IMR-90 (cell line): ENCODE results near the gene AKAP5. TPM values are rescaled to one million over a fixed set of nuclear protein-coding genes. Genes with fewer than 3 reads are reported as not detected.

Source experiments
- ATAC-seq: fragments of 200-7000 bp; cut with Tn5 transposase; 2 replicates; pipeline ENCODE4 v1.9.1; 2020; ENCODE audit warnings: low read depth, mild to moderate bottlenecking, moderate library complexity
- BruUV-seq: library from RNA; stranded (reverse); fragments of 400-500 nt; replicated peaks from 2 replicates; lab custom pipeline; 2021; lab: Mats Ljungman, UMichigan
- CTCF ChIA-PET: fragments of 300-600 bp; formaldehyde crosslinking; extraction: SDS; loops from one replicate; lab custom pipeline; 2021; ENCODE audit warnings: antibody characterized with exemption; lab: Yijun Ruan, JAX
- POLR2A ChIA-PET: fragments of 300-600 bp; sonication (Branson Sonifier 250); formaldehyde crosslinking; loops from one replicate; lab custom pipeline; 2022; ENCODE audit warnings: antibody characterized with exemption; ENCODE audit not compliant: unreplicated experiment; lab: Charles Lee
- DNase-seq: peaks from one replicate; pipeline ENCODE4 v3.0.0; 2013
- H2AFZ ChIP-seq: replicated peaks from 2 replicates; pipeline ENCODE3; 2013; ENCODE audit warnings: low read length, mild to moderate bottlenecking; ENCODE audit not compliant: poor library complexity
- H2AK5ac ChIP-seq: 2 replicates; pipeline ENCODE4 v1.6.1; 2013; ENCODE audit warnings: low read depth, low read length, inconsistent platforms
- H2AK9ac ChIP-seq: replicated peaks from 2 replicates; pipeline ENCODE3; 2013; ENCODE audit warnings: mild to moderate bottlenecking, low read depth, low read length, moderate library complexity; ENCODE audit not compliant: poor library complexity
- H2BK120ac ChIP-seq: 2 replicates; pipeline ENCODE4 v1.6.1; 2013; ENCODE audit warnings: low read depth, low read length, inconsistent platforms
- H2BK15ac ChIP-seq: 3 replicates; pipeline ENCODE4 v1.6.1; 2013; ENCODE audit warnings: low read depth, low read length, inconsistent platforms
- H2BK20ac ChIP-seq: 2 replicates; pipeline ENCODE4 v1.6.1; 2013; ENCODE audit warnings: low read depth, mild to moderate bottlenecking, inconsistent platforms, low read length, moderate library complexity
- H2BK5ac ChIP-seq: 2 replicates; pipeline ENCODE4 v1.6.1; 2013; ENCODE audit warnings: mild to moderate bottlenecking, low read depth, low read length, inconsistent platforms; ENCODE audit not compliant: poor library complexity, severe bottlenecking
- H3K14ac ChIP-seq: replicated peaks from 2 replicates; pipeline ENCODE4 v1.6.1; 2013; ENCODE audit warnings: low read depth, low read length, inconsistent platforms
- H3K18ac ChIP-seq: 2 replicates; pipeline ENCODE4 v1.6.1; 2013; ENCODE audit warnings: low read depth, low read length, control low read depth
- H3K23ac ChIP-seq: 2 replicates; pipeline ENCODE4 v1.6.1; 2013; ENCODE audit warnings: low read depth, low read length, inconsistent platforms
- H3K27ac ChIP-seq: 2 replicates; pipeline ENCODE4 v1.5.1; 2013; ENCODE audit warnings: mild to moderate bottlenecking, control low read depth, low read length; ENCODE audit not compliant: insufficient read depth
- H3K27me3 ChIP-seq: 2 replicates; pipeline ENCODE4 v1.6.1; 2013; ENCODE audit warnings: low read length; ENCODE audit not compliant: control insufficient read depth, insufficient read depth
- H3K36me3 ChIP-seq: 2 replicates; pipeline ENCODE4 v1.6.1; 2013; ENCODE audit warnings: low read length, mixed read lengths; ENCODE audit not compliant: control insufficient read depth, insufficient read depth
- H3K4ac ChIP-seq: 2 replicates; pipeline ENCODE4 v1.6.1; 2013; ENCODE audit warnings: low read depth, low read length, inconsistent platforms
- H3K4me1 ChIP-seq: 2 replicates; pipeline ENCODE4 v1.6.1; 2013; ENCODE audit warnings: low read length, mixed read lengths; ENCODE audit not compliant: control insufficient read depth, insufficient read depth
- H3K4me2 ChIP-seq: 2 replicates; pipeline ENCODE4 v1.6.1; 2013; ENCODE audit warnings: low read depth, mild to moderate bottlenecking, control low read depth, low read length, moderate library complexity
- H3K4me3 ChIP-seq: 2 replicates; pipeline ENCODE4 v1.5.1; 2013; ENCODE audit warnings: low read depth, mild to moderate bottlenecking, control low read depth, low read length, moderate library complexity; ENCODE audit not compliant: insufficient read depth
- H3K56ac ChIP-seq: 2 replicates; pipeline ENCODE4 v1.6.1; 2013; ENCODE audit warnings: low read length, inconsistent platforms; ENCODE audit not compliant: insufficient read depth; ENCODE audit errors: extremely low read depth
- H3K79me1 ChIP-seq, 2 experiments: 2 replicates each; pipeline ENCODE4 v1.6.1; 2013; ENCODE audit warnings: low read length in 2 of 2, inconsistent platforms in 1 of 2, low read depth in 1 of 2
- H3K9ac ChIP-seq: 2 replicates; pipeline ENCODE4 v1.6.1; 2013; ENCODE audit warnings: low read depth, low read length, control low read depth
- H3K9me1 ChIP-seq: 2 replicates; pipeline ENCODE4 v1.6.1; 2013; ENCODE audit warnings: low read length, inconsistent platforms; ENCODE audit not compliant: insufficient read depth
- H3K9me3 ChIP-seq: 2 replicates; pipeline ENCODE4 v1.6.1; 2013; ENCODE audit warnings: low read length; ENCODE audit not compliant: control insufficient read depth, insufficient read depth
- H4K20me1 ChIP-seq: 2 replicates; pipeline ENCODE4 v1.6.1; 2013; ENCODE audit warnings: low read length, inconsistent platforms; ENCODE audit not compliant: insufficient read depth
- H4K5ac ChIP-seq: 2 replicates; pipeline ENCODE4 v1.6.1; 2013; ENCODE audit warnings: mild to moderate bottlenecking, low read depth, low read length, control low read depth
- H4K8ac ChIP-seq, 2 experiments: 2 replicates each; pipeline ENCODE4 v1.6.1; 2013; ENCODE audit warnings: low read depth in 2 of 2, low read length in 2 of 2, control low read depth in 1 of 2, inconsistent platforms in 1 of 2
- H4K91ac ChIP-seq: 2 replicates; pipeline ENCODE4 v1.6.1; 2013; ENCODE audit warnings: low read depth, low read length, inconsistent platforms; ENCODE audit not compliant: insufficient read depth
- CEBPB ChIP-seq: IDR thresholded peaks from 2 replicates; pipeline ENCODE4 v1.6.1; 2012; ENCODE audit warnings: low read depth, low read length, improper control_type of control experiment
- CHD1 ChIP-seq: IDR thresholded peaks from 2 replicates; pipeline ENCODE4 v1.6.1; 2012; ENCODE audit warnings: low read depth, low read length, improper control_type of control experiment
- FOS ChIP-seq: fragments of 150-350 bp; IDR thresholded peaks from 2 replicates; pipeline ENCODE4 v1.6.1; 2016; ENCODE audit warnings: low read depth, low read length
- MAFK ChIP-seq: IDR thresholded peaks from 2 replicates; pipeline ENCODE4 v1.6.1; 2012; ENCODE audit warnings: low read depth, low read length, improper control_type of control experiment
- MAZ ChIP-seq: IDR thresholded peaks from 2 replicates; pipeline ENCODE4 v1.6.1; 2012; ENCODE audit warnings: low read depth, mild to moderate bottlenecking, low read length, improper control_type of control experiment, moderate library complexity, borderline replicate concordance
- MXI1 ChIP-seq: IDR thresholded peaks from 2 replicates; pipeline ENCODE4 v1.6.1; 2012; ENCODE audit warnings: low read depth, mild to moderate bottlenecking, low read length, moderate library complexity, borderline replicate concordance
- NFE2L2 ChIP-seq: fragments of 150-350 bp; IDR thresholded peaks from 2 replicates; pipeline ENCODE4 v1.6.1; 2016; ENCODE audit warnings: low read depth, mild to moderate bottlenecking, low read length
- POLR2A ChIP-seq: IDR thresholded peaks from 2 replicates; pipeline ENCODE4 v1.6.1; 2012; ENCODE audit warnings: mild to moderate bottlenecking, low read depth, low read length
- RAD21 ChIP-seq: IDR thresholded peaks from 2 replicates; pipeline ENCODE4 v1.6.1; 2012; ENCODE audit warnings: low read length, improper control_type of control experiment
- RFX5 ChIP-seq: IDR thresholded peaks from 2 replicates; pipeline ENCODE4 v1.8.0; 2012; ENCODE audit warnings: low read depth, mild to moderate bottlenecking, low read length, moderate library complexity
- WGBS, 2 experiments: methylation state at CpG; one replicate each; pipeline versions ENCODE4 v1.1.5 to v1.1.7; 2013; ENCODE audit warnings: missing lambda C conversion rate in 2 of 2; ENCODE audit not compliant: insufficient read length in 1 of 2; ENCODE audit errors: extremely low coverage in 2 of 2; 5-methylcytosine and 5-hydroxymethylcytosine counted together
- dilution Hi-C: fragments of 300-500 bp; cut with HindIII; formaldehyde crosslinking; loops from one replicate; pipeline ENCODE4 v1.14.3; 2018; ENCODE audit warnings: low sequenced_read_pairs; ENCODE audit not compliant: unreplicated experiment
- in situ Hi-C: fragments of 300-500 bp; cut with MboI; formaldehyde crosslinking; loops from 3 replicates; pipeline ENCODE4 v1.14.3; 2019; ENCODE audit warnings: low sequenced_read_pairs, inconsistent platforms, mixed read lengths
- intact Hi-C: fragments of 100-400 bp; cut with micrococcal nuclease; formaldehyde crosslinking; loops from 2 replicates; pipeline ENCODE4 v1.10.0; 2022
- polyA plus RNA-seq, 3 experiments: library from polyadenylated mRNA; depleted of rRNA; stranded (reverse); fragments of >200 nt; gene quantifications; 2 replicates each; pipeline ENCODE4 v1.2.3, GENCODE V29; 2012; ENCODE audit warnings: low replicate concordance in 1 of 3
- total RNA-seq: library from RNA; depleted of rRNA; stranded (reverse); fragments of >200 nt; gene quantifications from 2 replicates; pipeline ENCODE4 v1.2.3, GENCODE V29; 2012
- TF ChIP-seq, protein P1 (sequence below): fragments of 150-350 bp; IDR thresholded peaks from 2 replicates; pipeline ENCODE4 v1.6.1; 2017; ENCODE audit warnings: mild to moderate bottlenecking, antibody characterized with exemption, low read length, low read depth

The AKAP5 gene
- total and polyA plus RNA-seq, 2 of the 4 experiments (the other 2 are of a cell fraction) = 0.21 to 0.72 TPM

DNA sequence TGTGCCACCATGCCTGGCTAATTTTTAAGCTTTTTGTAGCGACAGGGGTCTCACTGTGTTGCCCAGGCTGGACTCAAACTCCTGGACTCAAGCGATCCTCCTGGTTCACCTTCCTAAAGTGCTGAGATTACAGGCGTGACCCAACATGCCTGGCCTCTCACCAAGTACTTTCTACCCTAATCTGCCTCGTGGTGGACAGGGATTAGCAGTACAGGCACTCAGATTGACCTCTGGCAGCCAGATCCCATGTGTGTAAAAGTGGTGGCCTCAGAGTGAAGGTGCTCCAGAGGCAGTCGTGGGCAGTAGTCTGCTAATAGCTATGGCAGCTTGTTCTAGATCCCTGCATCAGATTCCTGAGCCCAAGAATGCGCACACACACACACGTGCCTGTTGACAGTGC is 46.3 kb upstream of the AKAP5 start:
- H2BK5ac ChIP-seq = no peak overlapping the region
- ChIA-PET CTCF (no interaction called here), POLR2A (no interaction called here)
- H3K18ac ChIP-seq = no peak overlapping the region
- peaks cover 0 to 6% of the 10 kb centered on the region in 2 experiments; a peak in 1 of 4 replicates for H3K79me1 ChIP-seq
- H3K9me3 ChIP-seq = no peaks in the 10 kb centered on the region
- dilution Hi-C loops (no loop called here), in situ Hi-C loops (no loop called here), intact Hi-C loops (no loop called here)
- H2BK20ac ChIP-seq = no peak overlapping the region
- H3K9ac ChIP-seq = no peak overlapping the region
- H4K5ac ChIP-seq = no peak overlapping the region
- BruUV-seq = no TSS peak
- no peak overlapping the region for H3K56ac ChIP-seq
- no peak overlapping the region for H2AFZ ChIP-seq
- H3K4me1 ChIP-seq = peaks cover 7% of the 10 kb centered on the region
- peaks cover 23% of the 10 kb centered on the region for H3K36me3 ChIP-seq
- ATAC-seq (no peak), DNase-seq (no peak)
- no peak overlapping the region for H2BK15ac ChIP-seq
- no peak overlapping the region for H3K27ac ChIP-seq
- WGBS, 2 experiments = 93% methylated on average over 3 of the region's 7 CpGs; no CpG with 5 or more reads in 1 of the 2 experiments
- no peaks in the 10 kb centered on the region for H4K20me1 ChIP-seq
- H3K4ac ChIP-seq = no peak overlapping the region
- H3K27me3 ChIP-seq = no peaks in the 10 kb centered on the region
- H3K23ac ChIP-seq = no peak overlapping the region
- H3K4me2 ChIP-seq = no peak overlapping the region
- H2AK5ac ChIP-seq = no peak overlapping the region
- peaks cover 12% of the 10 kb centered on the region for H3K9me1 ChIP-seq
- H2BK120ac ChIP-seq = no peak overlapping the region
- peak overlapping the region; percentile 5 for H2AK9ac ChIP-seq
- no peak overlapping the region for H4K8ac ChIP-seq
- H3K14ac ChIP-seq = no peak overlapping the region
- TF ChIP-seq POLR2A = no peak
- no peak for TF ChIP-seq MAFK
- TF ChIP-seq RFX5 = no peak
- no peak for TF ChIP-seq CHD1
- TF ChIP-seq MXI1 = no peak
- TF ChIP-seq NFE2L2 = no peak
- no peak for TF ChIP-seq CEBPB
- TF ChIP-seq FOS = no peak
- TF ChIP-seq MAZ = no peak
- TF ChIP-seq, protein P1, sequence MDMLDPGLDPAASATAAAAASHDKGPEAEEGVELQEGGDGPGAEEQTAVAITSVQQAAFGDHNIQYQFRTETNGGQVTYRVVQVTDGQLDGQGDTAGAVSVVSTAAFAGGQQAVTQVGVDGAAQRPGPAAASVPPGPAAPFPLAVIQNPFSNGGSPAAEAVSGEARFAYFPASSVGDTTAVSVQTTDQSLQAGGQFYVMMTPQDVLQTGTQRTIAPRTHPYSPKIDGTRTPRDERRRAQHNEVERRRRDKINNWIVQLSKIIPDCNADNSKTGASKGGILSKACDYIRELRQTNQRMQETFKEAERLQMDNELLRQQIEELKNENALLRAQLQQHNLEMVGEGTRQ = no peak
- no peak for TF ChIP-seq RAD21
- no peak overlapping the region for H4K91ac ChIP-seq
- no peak overlapping the region for H3K4me3 ChIP-seq
